ENCODE results near the gene PEX14.
"Not testable (repeated sequence)": the region's sequence is repeated elsewhere in the genome, so short reads cannot be mapped to it uniquely, and the experiment has no call there.

PEX14 gene

GRCh38 chr1:10495952-10496351 is 21.2 kb downstream of the PEX14 start:
- DNase-seq, result no peak

GRCh38 chr1:10497109-10497508 is 22.4 kb downstream of the PEX14 start:
- DNase-seq, result no peak

GRCh38 chr1:10498231-10498630 is 23.5 kb downstream of the PEX14 start:
- DNase-seq, result no peak

- DNase-seq, result no peak
Observed at GRCh38 chr1:10502206-10502605, 27.5 kb downstream of the PEX14 start.

GRCh38 chr1:10504249-10504648 is 29.5 kb downstream of the PEX14 start:
- DNase-seq, result no peak

GRCh38 chr1:10506046-10506676 is 31.4 kb downstream of the PEX14 start:
- not testable (repeated sequence) for DNase-seq

GRCh38 chr1:10506677-10507047 is 31.9 kb downstream of the PEX14 start:
- DNase-seq, result no peak

- peak; percentile 88 for DNase-seq
Observed at GRCh38 chr1:10507111-10507879, 32.5 kb downstream of the PEX14 start.

GRCh38 chr1:10508511-10508951 is 33.8 kb downstream of the PEX14 start:
- no peak for DNase-seq

- DNase-seq, result no peak
Observed at GRCh38 chr1:10509809-10510509, 35.2 kb downstream of the PEX14 start.

- DNase-seq, result no peak
Observed at GRCh38 chr1:10510520-10511493, 36.1 kb downstream of the PEX14 start.

GRCh38 chr1:10511494-10511885 is 36.7 kb downstream of the PEX14 start:
- no peak for DNase-seq

GRCh38 chr1:10513199-10513598 is 38.4 kb downstream of the PEX14 start:
- no peak for DNase-seq

- DNase-seq, result peak; percentile 67
Observed at GRCh38 chr1:10514490-10515235, 39.9 kb downstream of the PEX14 start.

GRCh38 chr1:10515301-10515975 is 40.7 kb downstream of the PEX14 start:
- no peak for DNase-seq

- DNase-seq, result no peak
Observed at GRCh38 chr1:10515976-10516750, 41.4 kb downstream of the PEX14 start.

GRCh38 chr1:10516925-10517676 is 42.4 kb downstream of the PEX14 start:
- peak; percentile 82 for DNase-seq

GRCh38 chr1:10517677-10517982 is 42.9 kb downstream of the PEX14 start:
- no peak for DNase-seq

GRCh38 chr1:10519016-10519417 is 44.3 kb downstream of the PEX14 start:
- peak; percentile 54 for DNase-seq

GRCh38 chr1:10520497-10520896 is 45.7 kb downstream of the PEX14 start:
- DNase-seq, result no peak

Data from NCI-H1105 (cell line).